GM18951 (cell line): ENCODE results near the gene GMEB1.
"Not testable (repeated sequence)": the region's sequence is repeated elsewhere in the genome, so short reads cannot be mapped to it uniquely, and the experiment has no call there.

ENCODE experiments used
- POLR2A ChIP-seq: IDR thresholded peaks from 4 replicates; pipeline ENCODE4 v1.6.1; 2011; ENCODE audit warnings: mild to moderate bottlenecking; ENCODE audit not compliant: insufficient read length, insufficient read depth; ENCODE audit errors: extremely low read depth
- in situ Hi-C: fragments of 300-500 bp; cut with MboI; formaldehyde crosslinking; loops from one replicate; pipeline ENCODE4 v1.12.0; 2022; ENCODE audit warnings: low sequenced_read_pairs, mixed read lengths, inconsistent platforms; ENCODE audit not compliant: unreplicated experiment

GMEB1 gene

DNA sequence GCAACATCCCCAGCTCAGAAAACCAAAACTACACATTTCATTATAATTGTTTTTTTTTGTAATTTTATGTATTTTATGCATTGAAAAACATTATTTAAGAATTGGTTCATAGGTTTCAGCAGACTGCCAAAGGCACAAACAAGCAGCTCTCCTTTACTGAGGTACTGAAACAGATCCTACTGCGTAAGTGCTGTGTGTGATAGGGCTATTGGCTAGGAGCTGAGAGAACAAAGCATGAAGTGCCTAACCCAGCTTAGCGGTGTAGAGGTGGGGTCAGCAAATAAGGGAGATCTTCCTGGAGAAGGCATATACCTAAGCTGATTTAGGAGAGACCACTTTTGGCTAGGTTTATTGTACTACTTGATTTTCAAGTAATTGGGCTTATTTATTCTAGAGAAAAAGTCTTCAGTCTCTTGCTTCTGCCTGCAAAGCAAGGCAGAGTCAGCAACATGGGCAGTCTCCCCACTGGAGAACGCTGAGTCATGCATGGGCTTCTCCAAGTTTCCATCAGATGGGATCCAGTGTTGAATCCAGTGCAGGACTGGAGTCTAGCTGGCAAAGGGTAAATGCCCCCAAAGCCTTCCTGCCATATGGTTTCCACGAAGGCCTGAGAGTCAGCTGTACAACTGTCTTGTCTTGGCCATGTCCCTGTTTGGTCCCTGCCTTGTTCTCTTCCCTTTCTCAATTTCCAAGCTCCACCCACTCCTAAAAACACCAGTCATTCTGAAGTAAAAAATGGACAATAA, 50.2 kb downstream of the GMEB1 start:
- in situ Hi-C loops, result no loop called here
- no peak for TF ChIP-seq POLR2A

DNA sequence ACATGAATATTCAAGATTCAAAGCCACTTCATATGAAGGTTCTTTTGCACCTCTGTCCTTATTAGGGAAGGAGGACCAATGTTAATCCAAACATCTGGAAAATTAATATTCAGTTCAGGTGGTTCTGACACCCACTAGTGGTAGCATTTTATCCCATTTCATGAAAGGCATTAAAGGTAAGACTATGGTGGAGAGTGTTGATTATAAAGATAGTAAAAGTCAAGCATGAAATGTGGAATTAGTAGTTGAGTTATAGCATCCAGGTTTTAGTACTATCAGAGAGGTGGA, 50.7 kb downstream of the GMEB1 start:
- TF ChIP-seq POLR2A, result no peak
- in situ Hi-C loops, result no loop called here

DNA sequence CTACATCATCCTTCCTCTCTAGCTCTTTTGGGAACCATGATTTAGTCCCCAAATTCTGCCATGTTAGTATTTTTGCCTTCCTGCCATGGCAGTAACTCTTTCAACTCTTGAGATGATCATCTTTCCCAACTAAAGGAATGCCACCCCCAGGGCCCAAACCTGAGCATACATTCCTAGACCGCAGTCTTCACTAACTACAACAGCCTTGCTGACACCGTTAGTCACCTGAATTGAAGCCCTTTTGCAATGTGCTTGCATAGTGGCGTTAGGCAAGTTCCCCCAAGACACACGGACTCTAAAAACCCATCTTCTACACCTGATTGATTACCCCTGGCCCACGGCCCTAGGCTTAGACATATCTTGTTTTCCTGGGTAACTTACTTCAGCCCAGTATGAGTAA, 51.8 kb downstream of the GMEB1 start:
- in situ Hi-C loops, result no loop called here
- no peak for TF ChIP-seq POLR2A

DNA sequence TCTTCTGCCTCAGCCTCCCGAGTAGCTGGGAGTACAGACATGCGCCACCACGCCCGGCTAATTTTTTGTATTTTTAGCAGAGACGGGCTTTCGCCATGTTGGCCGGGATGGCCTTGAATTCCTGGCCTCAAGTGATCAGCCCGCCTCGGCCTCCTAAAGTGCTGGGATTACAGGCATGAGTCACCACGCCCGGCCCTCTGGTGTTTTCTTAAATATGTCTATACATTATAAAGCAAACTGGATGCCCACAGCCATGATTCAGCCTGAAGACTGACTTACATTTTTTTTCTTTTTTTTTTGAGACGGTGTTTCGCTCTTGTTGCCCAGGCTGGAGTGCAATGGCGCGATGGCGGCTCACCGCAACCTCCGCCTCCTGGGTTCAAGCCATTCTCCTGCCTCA, 53.3 kb downstream of the GMEB1 start:
- in situ Hi-C loops, result not testable (repeated sequence)

DNA sequence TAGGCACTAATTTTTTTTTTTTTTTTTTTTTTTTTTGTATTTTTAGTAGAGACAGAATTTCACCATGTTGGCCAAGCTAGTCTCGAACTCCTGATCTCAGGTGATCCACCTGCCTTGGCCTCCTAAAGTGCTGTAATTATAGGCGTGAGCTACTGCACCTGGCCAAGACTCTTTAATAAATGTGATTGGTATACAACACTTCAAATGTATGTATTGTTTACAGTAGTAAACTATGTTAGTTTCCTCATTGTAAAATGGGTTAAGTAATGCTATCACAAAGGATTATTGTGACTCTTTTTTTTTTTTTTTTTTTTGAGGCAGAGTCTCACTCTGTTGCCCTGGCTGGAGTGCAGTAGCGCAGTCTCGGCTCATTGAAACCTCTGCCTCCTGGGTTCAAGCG, 56.8 kb downstream of the GMEB1 start:
- in situ Hi-C loops, result not testable (repeated sequence)

DNA sequence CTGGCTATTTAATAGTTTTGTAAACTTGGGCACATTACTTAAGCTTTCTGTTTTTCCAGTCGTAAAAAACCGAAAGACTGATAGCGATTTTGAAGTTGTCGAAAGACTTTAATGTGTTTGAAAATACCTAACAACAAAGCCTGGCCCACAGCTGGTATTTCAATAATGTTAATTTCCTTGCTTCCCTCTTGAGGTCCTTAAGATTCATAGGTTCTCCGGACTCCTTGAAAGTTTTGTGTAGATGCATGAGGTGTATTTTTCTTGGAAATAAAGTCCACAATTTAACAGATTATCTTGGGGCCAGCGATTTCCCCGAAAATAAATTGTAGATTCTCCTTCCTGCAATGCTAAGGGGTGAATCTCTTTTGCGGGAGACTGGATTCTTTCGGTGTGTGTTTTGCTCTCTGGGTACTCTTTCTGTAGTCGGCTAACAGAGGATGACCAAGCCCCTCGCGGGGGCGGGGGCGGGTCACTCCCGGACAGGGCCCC, 67.4 kb downstream of the GMEB1 start:
- no peak for TF ChIP-seq POLR2A
- in situ Hi-C loops, result no loop called here

DNA sequence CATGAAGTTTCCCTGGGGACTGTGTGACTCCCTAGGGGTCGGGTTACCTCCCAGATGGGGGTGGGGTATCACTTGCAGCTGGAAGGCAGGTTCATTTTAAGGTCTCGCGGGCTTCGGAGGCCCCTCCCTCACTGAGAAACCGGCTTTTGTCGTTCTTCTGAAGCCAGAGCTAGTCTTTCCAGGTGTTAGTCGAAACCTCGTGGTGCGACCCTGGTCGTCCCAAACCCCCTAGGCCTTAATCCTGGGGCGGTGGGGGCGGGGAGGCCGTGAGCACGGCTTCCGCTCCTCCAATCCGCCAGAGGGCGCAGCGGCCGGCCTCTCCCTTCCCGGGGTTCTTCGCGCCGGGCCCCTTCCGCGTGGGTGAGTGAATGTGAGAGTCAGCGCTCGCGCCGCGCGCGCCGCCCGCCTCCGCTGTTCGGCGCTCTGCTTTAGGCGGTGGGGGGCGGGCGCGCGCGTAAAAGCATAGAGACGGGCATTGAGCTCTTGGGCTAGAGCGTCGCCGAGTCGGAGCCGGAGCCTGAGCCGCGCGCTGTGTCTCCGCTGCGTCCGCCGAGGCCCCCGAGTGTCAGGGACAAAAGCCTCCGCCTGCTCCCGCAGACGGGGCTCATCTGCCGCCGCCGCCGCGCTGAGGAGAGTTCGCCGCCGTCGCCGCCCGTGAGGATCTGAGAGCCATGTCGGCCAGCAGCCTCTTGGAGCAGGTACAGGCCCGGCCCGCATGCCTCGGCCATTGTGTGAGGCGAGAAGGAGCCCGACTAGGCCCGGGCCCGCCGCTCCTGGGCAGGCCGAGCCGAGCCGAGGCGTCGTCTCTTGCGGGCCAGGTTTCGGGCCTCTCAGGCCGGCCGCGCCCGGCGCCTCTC, 68.1 kb downstream of the GMEB1 start, which contains the start of gene YTHDF2:
Gene YTHDF2 (plus strand): TSS at position 491 of the 857 bp plus-strand sequence. CDS start 181 bp downstream, at position 672.
- in situ Hi-C loops, result no loop called here

DNA sequence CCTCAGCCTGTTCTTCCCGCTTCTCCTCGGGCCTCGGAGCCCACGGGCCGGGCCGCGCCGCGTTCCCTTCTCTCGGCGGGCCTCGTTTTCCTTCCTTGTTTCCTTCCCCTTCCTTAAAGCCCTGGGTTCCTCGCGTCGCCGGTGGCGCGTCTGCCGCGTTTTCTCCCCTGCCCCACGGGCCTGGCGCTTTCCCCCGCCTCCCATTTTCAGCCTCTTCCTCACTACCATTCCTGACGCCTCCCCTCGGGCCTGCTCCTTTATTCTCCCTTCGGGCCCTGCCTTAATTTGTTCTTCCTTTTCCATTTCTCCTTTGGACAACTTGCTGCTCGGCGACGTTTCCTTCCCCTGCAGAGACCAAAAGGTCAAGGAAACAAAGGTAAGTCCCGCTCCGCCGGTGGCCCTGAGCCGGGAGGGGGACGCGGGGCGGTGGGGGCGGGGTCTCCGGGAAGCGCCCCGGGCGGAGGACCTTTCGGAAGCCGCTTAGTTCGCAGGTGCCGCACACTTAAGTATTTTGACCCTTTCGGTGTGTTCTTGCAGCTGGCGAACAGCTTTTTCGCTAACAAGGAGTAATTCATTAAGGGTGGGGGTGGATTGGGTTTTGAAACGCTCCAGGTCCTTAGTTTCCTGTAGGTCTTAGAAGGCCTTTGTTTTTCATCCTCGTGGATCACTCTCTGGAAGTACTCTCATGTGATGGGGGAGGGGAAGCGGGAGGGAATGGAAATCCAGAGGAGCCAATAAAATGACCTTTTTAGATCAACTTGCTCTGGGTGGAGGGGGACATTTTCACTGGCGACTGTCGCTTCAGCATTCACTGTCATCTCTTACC, 68.9 kb downstream of the GMEB1 start:
- TF ChIP-seq POLR2A, result no peak
- in situ Hi-C loops, result no loop called here

More for the DNA sequence above, 68.1 kb downstream of the GMEB1 start, which contains the start of gene YTHDF2:
- TF ChIP-seq POLR2A, result peak; percentile 82

DNA sequence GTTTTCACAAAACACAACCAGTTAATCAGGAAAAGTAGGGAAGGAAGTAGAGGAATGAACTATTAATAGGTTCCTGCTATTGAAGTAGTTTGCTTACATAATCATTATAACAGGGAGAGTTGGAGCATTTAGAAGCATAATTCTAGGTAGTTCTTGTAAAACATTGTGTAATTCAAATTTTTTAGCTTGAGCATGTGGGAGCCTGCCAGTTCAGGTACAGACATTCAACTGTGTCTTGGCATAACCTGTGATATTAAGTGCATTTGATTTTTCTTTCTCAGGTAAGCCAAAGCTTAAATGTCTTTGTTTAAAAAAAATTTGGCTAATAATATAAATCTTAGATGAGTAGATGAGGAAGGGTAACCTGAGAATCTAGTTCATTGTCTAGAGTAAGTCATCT, 71.5 kb downstream of the GMEB1 start:
- in situ Hi-C loops, result no loop called here
- no peak for TF ChIP-seq POLR2A

DNA sequence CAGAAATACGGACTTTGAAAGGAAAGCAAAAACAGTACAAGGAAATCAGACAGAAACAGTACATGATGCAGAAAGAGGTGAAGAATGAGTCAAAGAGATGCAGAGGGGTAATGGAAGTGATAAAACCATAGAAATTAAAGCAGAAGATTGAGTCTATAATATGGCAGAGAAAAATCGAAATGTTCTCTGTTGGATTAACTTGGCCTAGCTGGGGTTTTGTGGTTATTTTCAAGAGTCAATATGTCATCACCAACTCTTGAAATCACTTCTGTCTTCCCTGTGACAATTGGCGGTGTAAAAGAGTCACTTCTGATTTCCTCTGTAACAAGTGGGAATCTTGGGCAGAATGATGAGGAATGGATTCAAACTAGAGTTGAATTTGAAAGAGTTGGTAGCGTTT, 75.6 kb downstream of the GMEB1 start:
- no peak for TF ChIP-seq POLR2A
- in situ Hi-C loops, result no loop called here

DNA sequence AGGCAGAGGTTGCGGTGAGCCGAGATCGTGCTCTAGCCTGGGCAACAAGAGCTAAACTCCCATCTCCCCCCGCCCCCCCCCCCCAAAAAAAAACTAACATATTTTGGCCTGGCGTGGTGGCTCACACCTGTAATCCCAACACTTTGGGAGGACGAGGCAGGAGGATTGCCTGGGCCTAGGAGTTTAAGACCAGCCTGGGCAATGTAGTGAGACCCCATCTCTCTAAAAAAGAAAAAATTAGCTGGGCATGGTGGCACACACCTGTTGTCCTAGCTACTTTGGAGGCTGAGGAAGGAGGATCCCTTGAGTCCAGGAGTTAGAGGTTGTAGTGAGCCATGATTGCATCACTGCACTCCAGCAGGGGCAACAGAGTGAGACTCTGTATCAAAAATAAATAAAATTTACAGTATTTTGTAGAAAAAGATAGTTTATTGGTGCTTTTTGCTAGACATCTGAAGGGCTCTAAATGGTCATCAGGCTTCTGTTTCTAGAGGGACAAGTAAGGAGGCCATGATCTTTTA, 77.1 kb downstream of the GMEB1 start:
- no peak for TF ChIP-seq POLR2A
- in situ Hi-C loops, result no loop called here

DNA sequence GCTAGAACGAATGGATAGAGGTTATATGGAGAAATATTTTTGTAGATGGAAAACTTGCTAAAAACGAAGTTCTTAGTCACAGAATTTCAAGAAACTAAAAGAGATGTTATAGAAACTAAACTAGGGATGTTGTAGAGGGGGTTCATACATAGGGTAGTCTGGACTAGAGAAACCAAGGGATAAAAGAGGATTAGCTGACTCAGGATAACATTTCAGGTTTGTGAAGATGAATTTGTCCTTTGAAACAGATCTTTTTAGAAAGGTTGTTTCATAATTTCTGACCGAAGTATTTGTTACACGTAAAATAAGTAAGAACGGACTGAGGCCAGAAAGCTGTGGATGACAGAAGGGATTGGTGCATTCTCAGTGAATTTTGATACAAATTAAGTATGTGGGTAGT, 81.7 kb downstream of the GMEB1 start:
- in situ Hi-C loops, result no loop called here
- no peak for TF ChIP-seq POLR2A

DNA sequence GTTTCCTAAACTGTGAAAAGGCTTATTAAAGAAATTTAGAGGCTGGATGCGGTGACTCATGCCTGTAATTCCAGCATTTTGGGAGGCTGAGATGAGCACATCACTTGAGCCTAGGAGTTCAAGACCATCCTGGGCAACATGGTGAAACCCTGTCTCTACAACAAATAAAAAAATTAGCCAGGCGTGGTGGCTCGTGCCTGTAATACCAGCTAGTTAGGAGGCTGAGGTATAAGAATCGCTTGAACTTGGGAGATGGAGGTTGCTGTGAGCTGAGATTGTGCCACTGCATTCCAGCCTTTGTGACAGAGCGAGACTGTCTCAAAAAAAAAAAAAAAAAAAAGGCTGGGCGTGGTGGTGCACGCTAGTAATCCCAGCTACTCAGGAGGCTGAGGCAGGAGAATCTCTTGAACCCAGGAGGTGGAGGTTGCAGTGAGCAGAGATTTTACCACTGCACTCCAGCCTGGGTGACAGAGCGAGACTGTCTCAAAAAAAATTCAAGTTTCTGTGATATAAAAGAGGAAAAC, 82.2 kb downstream of the GMEB1 start:
- in situ Hi-C loops, result not testable (repeated sequence)
